ENCODE results near the gene HEPACAM. TPM values are rescaled to one million over a fixed set of nuclear protein-coding genes. Genes with fewer than 3 reads are reported as not detected.
"Not testable (repeated sequence)": the region's sequence is repeated elsewhere in the genome, so short reads cannot be mapped to it uniquely, and the experiment has no call there.

HEPACAM gene, protein sequence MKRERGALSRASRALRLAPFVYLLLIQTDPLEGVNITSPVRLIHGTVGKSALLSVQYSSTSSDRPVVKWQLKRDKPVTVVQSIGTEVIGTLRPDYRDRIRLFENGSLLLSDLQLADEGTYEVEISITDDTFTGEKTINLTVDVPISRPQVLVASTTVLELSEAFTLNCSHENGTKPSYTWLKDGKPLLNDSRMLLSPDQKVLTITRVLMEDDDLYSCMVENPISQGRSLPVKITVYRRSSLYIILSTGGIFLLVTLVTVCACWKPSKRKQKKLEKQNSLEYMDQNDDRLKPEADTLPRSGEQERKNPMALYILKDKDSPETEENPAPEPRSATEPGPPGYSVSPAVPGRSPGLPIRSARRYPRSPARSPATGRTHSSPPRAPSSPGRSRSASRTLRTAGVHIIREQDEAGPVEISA
- not detected for total RNA-seq

GRCh38 chr11:124935548-124936514 is at the start of gene HEPACAM:
HEPACAM (minus strand) TSS chr11:124936047; CDS start chr11:124936006, 41 bp downstream.
- DNase-seq (no peak), ATAC-seq (replicated peaks in 1 of 2) (no peak)
- Mint-ChIP-seq H3K36me3 (ENCODE audit: insufficient read depth in 2 of 2) (no peaks in the 10 kb centered on the region), H3K27me3 (ENCODE audit: low read depth) (no peaks in the 10 kb centered on the region), H3K4me3 (no peak within 1 kb of the TSS), H3K4me1 (ENCODE audit: low read depth) (peaks cover 6% of the 10 kb centered on the region), H3K27ac (no peak within 1 kb of the TSS), H3K9me3 (no peaks in the 10 kb centered on the region)

GRCh38 chr11:124984512-124984854 is 48.6 kb upstream of the HEPACAM start:
- peaks cover 16 to 32% of the 10 kb centered on the region in 2 donors for H3K36me3 Mint-ChIP-seq (ENCODE audit: insufficient read depth in 2 of 2)
- DNase-seq (no peak), ATAC-seq (replicated peaks in 1 of 2) (no peak)
- H3K9me3 Mint-ChIP-seq = peaks cover 13 to 17% of the 10 kb centered on the region in 2 donors
- no peaks in the 10 kb centered on the region for H3K27me3 Mint-ChIP-seq (ENCODE audit: low read depth)
- H3K4me1 Mint-ChIP-seq (ENCODE audit: low read depth) = no peaks in the 10 kb centered on the region
- H3K27ac Mint-ChIP-seq = no peak overlapping the region
- H3K4me3 Mint-ChIP-seq = no peak overlapping the region

GRCh38 chr11:124983674-124984511 is 48.0 kb upstream of the HEPACAM start:
- Mint-ChIP-seq H3K36me3 (ENCODE audit: insufficient read depth in 2 of 2) (peaks cover 18 to 37% of the 10 kb centered on the region in 2 donors), H3K9me3 (peaks cover 15 to 18% of the 10 kb centered on the region in 2 donors), H3K27me3 (ENCODE audit: low read depth) (no peaks in the 10 kb centered on the region), H3K27ac (no peak overlapping the region), H3K4me1 (ENCODE audit: low read depth) (no peaks in the 10 kb centered on the region), H3K4me3 (no peak overlapping the region)
- ATAC-seq (replicated peaks in 1 of 2) (no peak), DNase-seq (no peak)

DNA sequence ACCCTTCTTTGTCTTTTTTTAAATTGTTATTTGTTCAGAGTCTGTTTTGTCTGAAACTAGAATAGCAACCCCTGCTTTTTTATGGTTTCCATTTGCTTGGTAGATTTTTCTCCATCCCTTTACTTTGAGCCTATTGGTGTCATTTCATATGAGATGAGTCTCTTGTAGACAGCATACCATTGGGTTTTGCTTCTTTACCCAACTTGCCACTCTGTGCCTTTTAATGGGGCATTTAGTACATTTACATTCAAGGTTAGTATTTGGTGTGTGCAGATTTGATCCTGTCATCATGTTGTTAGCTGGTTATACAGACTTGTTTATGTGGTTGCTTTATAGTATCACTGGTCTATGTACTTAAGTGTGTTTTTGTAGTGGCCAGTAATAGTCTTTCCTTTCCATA is 46.2 kb upstream of the HEPACAM start:
- peaks cover 15 to 24% of the 10 kb centered on the region in 2 donors for H3K9me3 Mint-ChIP-seq
- no peaks in the 10 kb centered on the region for H3K27me3 Mint-ChIP-seq (ENCODE audit: low read depth)
- no peak overlapping the region for H3K4me3 Mint-ChIP-seq
- no peaks in the 10 kb centered on the region for H3K4me1 Mint-ChIP-seq (ENCODE audit: low read depth)
- ATAC-seq (replicated peaks in 1 of 2) (no peak), DNase-seq (no peak)
- no peak overlapping the region for H3K27ac Mint-ChIP-seq
- peaks cover 18 to 45% of the 10 kb centered on the region in 2 donors for H3K36me3 Mint-ChIP-seq (ENCODE audit: insufficient read depth in 2 of 2)

- Mint-ChIP-seq H3K4me3 (no peak overlapping the region), H3K36me3 (ENCODE audit: insufficient read depth in 2 of 2) (peaks cover 18 to 44% of the 10 kb centered on the region in 2 donors), H3K27me3 (ENCODE audit: low read depth) (no peaks in the 10 kb centered on the region), H3K27ac (no peak overlapping the region), H3K9me3 (peaks cover 15 to 24% of the 10 kb centered on the region in 2 donors), H3K4me1 (ENCODE audit: low read depth) (no peaks in the 10 kb centered on the region)
- DNase-seq = no peak
- no peak for ATAC-seq (replicated peaks in 1 of 2)
These were observed 42.5 kb upstream of the HEPACAM start for GRCh38 chr11:124978316-124978715.

- ATAC-seq (replicated peaks in 1 of 2) (no peak), DNase-seq (no peak)
- H3K9me3 Mint-ChIP-seq = peaks cover 12 to 22% of the 10 kb centered on the region in 2 donors
- H3K4me1 Mint-ChIP-seq (ENCODE audit: low read depth) = no peaks in the 10 kb centered on the region
- no peaks in the 10 kb centered on the region for H3K27me3 Mint-ChIP-seq (ENCODE audit: low read depth)
- H3K36me3 Mint-ChIP-seq (ENCODE audit: insufficient read depth in 2 of 2) = peaks cover 9 to 35% of the 10 kb centered on the region in 2 donors
- H3K27ac Mint-ChIP-seq = no peak overlapping the region
- H3K4me3 Mint-ChIP-seq = no peak overlapping the region
These were observed 41.2 kb upstream of the HEPACAM start for GRCh38 chr11:124977006-124977405.

- H3K36me3 Mint-ChIP-seq (ENCODE audit: insufficient read depth in 2 of 2) = peaks cover 8 to 31% of the 10 kb centered on the region in 2 donors
- DNase-seq (no peak), ATAC-seq (replicated peaks in 1 of 2) (no peak)
- no peak overlapping the region for H3K27ac Mint-ChIP-seq
- peaks cover 10 to 22% of the 10 kb centered on the region in 2 donors for H3K9me3 Mint-ChIP-seq
- H3K4me3 Mint-ChIP-seq = no peak overlapping the region
- H3K4me1 Mint-ChIP-seq (ENCODE audit: low read depth) = no peaks in the 10 kb centered on the region
- no peaks in the 10 kb centered on the region for H3K27me3 Mint-ChIP-seq (ENCODE audit: low read depth)
These were observed 40.7 kb upstream of the HEPACAM start for GRCh38 chr11:124976531-124976930.

- Mint-ChIP-seq H3K4me1 (ENCODE audit: low read depth) (no peaks in the 10 kb centered on the region), H3K9me3 (no peaks in the 10 kb centered on the region), H3K27me3 (ENCODE audit: low read depth) (no peaks in the 10 kb centered on the region), H3K27ac (no peak overlapping the region), H3K36me3 (ENCODE audit: insufficient read depth in 2 of 2) (no peaks in the 10 kb centered on the region), H3K4me3 (no peak overlapping the region)
- ATAC-seq (replicated peaks in 1 of 2) = no peak
- DNase-seq = no peak
These were observed 36.0 kb upstream of the HEPACAM start for GRCh38 chr11:124971810-124972209.

DNA sequence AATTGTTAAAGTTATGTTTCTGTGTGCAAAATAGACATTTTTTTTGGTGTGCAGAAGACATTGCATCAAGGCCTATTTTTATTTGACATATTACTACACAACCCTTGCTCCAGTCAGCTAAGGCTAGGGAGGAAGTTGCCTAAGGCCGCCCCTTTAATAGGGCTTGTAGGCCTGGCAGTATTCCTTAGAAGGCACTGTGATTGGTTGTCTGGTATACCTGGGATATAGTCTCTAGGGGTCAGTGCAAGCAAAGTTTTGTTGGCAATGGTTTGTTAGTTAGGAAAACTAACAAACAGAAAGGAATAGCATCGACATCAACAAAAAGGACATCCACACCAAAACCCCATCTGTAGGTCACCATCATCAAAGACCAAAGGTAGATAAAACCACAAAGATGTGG is 35.1 kb upstream of the HEPACAM start:
- ATAC-seq (replicated peaks in 1 of 2) (no peak), DNase-seq (no peak)
- H3K9me3 Mint-ChIP-seq = no peaks in the 10 kb centered on the region
- H3K4me1 Mint-ChIP-seq (ENCODE audit: low read depth) = no peaks in the 10 kb centered on the region
- H3K4me3 Mint-ChIP-seq = no peak overlapping the region
- no peak overlapping the region for H3K27ac Mint-ChIP-seq
- H3K36me3 Mint-ChIP-seq (ENCODE audit: insufficient read depth in 2 of 2) = peaks cover 0 to 1% of the 10 kb centered on the region in 2 donors
- no peaks in the 10 kb centered on the region for H3K27me3 Mint-ChIP-seq (ENCODE audit: low read depth)

DNA sequence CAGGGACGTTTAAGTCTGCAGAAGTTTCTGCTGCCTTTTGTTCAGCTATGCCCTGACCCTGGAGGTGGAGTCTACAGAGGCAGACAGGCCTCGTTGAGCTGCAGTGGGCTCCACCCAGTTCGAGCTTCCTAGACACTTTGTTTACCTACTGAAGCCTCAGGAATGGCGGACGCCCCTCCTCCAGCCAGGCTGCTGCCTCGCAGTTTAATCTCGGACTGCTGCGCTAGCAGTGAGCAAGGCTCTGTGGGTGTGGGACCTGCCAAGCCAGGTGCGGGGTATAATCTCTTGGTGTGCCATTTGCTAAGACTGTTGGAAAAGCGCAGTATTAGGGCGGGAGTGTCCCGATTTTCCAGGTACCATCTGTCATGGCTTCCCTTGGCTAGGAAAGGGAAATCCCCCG is 32.4 kb upstream of the HEPACAM start:
- not testable (repeated sequence) for ATAC-seq (replicated peaks in 1 of 2); H3K4me3 Mint-ChIP-seq; H3K9me3 Mint-ChIP-seq; H3K27me3 Mint-ChIP-seq (ENCODE audit: low read depth); H3K36me3 Mint-ChIP-seq (ENCODE audit: insufficient read depth in 2 of 2); H3K27ac Mint-ChIP-seq; H3K4me1 Mint-ChIP-seq (ENCODE audit: low read depth); DNase-seq

DNA sequence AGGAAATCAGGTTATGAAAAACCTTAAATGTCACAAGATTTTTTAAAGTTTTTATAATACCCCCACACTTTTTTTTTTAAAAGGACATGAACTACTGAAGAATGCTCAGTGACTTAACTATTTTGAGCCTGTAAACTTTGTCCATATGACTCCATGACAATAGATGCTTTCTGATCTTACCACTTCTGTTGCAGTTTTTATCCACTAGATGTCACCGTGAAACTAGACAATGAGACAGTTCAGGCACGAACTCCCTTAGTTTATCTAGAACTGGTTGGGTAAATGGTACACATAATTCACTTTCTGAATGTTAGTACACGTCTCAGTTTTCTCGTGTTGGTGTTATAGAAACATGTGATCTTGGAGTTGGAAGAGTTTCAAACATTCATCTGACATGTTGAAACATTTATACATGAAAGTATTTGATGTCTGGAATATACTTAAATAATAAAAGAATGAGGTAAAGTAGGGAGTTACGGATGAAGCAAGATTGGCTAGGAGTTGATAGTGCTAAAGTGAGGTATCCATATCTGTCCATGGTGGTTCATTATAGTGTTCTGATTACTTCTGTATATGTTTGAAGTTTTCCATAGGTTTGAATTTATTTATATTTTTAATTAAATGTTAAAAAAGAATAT is 26.2 kb upstream of the HEPACAM start:
- Mint-ChIP-seq H3K27ac (no peak overlapping the region), H3K4me3 (no peak overlapping the region), H3K36me3 (ENCODE audit: insufficient read depth in 2 of 2) (peaks cover 0 to 1% of the 10 kb centered on the region in 2 donors), H3K4me1 (ENCODE audit: low read depth) (peaks cover 4% of the 10 kb centered on the region), H3K9me3 (no peaks in the 10 kb centered on the region), H3K27me3 (ENCODE audit: low read depth) (no peaks in the 10 kb centered on the region)
- DNase-seq = peak; percentile 9 to 20
- peak; percentile 86 to 88 for ATAC-seq (replicated peaks in 1 of 2)

DNA sequence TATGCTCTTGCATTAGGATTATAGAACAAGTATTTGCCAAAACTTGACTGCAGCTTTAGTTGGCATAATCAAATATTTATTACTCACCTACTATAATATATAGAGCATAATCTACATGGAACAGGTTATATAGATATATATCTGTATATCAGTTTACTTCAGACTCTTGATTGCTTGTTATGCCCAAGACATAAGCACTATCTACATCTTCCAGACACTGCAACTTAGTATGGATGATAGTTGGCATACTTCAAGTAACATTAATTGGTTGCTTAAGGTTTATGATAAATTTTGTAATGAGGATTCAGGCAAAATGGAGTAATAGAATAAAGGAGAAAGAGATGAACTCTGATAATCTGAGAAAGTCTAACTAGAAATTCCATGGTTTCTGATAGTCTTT is 19.2 kb upstream of the HEPACAM start:
- Mint-ChIP-seq H3K4me3 (peak overlapping the region in 1 of 2 donors; percentile 9), H3K27me3 (ENCODE audit: low read depth) (no peaks in the 10 kb centered on the region), H3K27ac (no peak overlapping the region), H3K4me1 (ENCODE audit: low read depth) (peaks cover 11% of the 10 kb centered on the region), H3K9me3 (no peaks in the 10 kb centered on the region), H3K36me3 (ENCODE audit: insufficient read depth in 2 of 2) (no peaks in the 10 kb centered on the region)
- DNase-seq (no peak), ATAC-seq (replicated peaks in 1 of 2) (no peak)
